Small intestine (tissue), 7 donors: ENCODE data around the gene NPIPB2. TPM values are rescaled to one million over a fixed set of nuclear protein-coding genes. Genes with fewer than 3 reads are reported as not detected.

Source experiments
- DNase-seq, 2 donors: peaks; one replicate each; pipeline versions ENCODE4 v3.0.0 to v3.0.0-alpha.2; 2013
- FAIRE-seq: peaks from 2 replicates; lab custom pipeline; 2012; peaks lifted over from hg19 to GRCh38; lab: Jason Lieb, UNC
- H3K27ac ChIP-seq, 3 donors: one replicate each; pipeline ENCODE4 v1.5.1; 2013; ENCODE audit warnings: low read length in 2 of 3, mild to moderate bottlenecking in 2 of 3, control low read depth in 1 of 3, inconsistent platforms in 1 of 3, low read depth in 1 of 3, moderate library complexity in 1 of 3
- H3K27me3 ChIP-seq, 3 donors: one replicate each; pipeline ENCODE4 v1.6.1; 2013; ENCODE audit warnings: low read length in 3 of 3, inconsistent platforms in 1 of 3; ENCODE audit not compliant: control insufficient read depth in 3 of 3, insufficient read depth in 3 of 3
- H3K36me3 ChIP-seq, 3 donors: one replicate each; pipeline ENCODE4 v1.6.1; 2013; ENCODE audit warnings: low read length in 3 of 3, inconsistent platforms in 1 of 3, low read depth in 1 of 3, mild to moderate bottlenecking in 1 of 3, moderate library complexity in 1 of 3; ENCODE audit not compliant: control insufficient read depth in 3 of 3, insufficient read depth in 2 of 3
- H3K4me1 ChIP-seq, 3 donors: one replicate each; pipeline ENCODE4 v1.6.1; 2013; ENCODE audit warnings: low read length in 2 of 3, inconsistent platforms in 1 of 3, low read depth in 1 of 3, mild to moderate bottlenecking in 1 of 3, moderate library complexity in 1 of 3; ENCODE audit not compliant: control insufficient read depth in 3 of 3, insufficient read depth in 2 of 3
- H3K4me3 ChIP-seq, 3 donors: one replicate each; pipeline ENCODE4 v1.5.1; 2013; ENCODE audit warnings: low read length in 3 of 3, control low read depth in 1 of 3, inconsistent platforms in 1 of 3, low read depth in 1 of 3, mild to moderate bottlenecking in 1 of 3, moderate library complexity in 1 of 3
- H3K9me3 ChIP-seq, 2 donors: one replicate each; pipeline ENCODE4 v1.6.1; 2013; ENCODE audit warnings: low read depth in 1 of 2, low read length in 1 of 2; ENCODE audit not compliant: control insufficient read depth in 2 of 2, insufficient read depth in 1 of 2
- WGBS, 3 donors: extraction: QIAGEN DNeasy Blood & Tissue Kit; methylation state at CpG; one replicate each; pipeline ENCODE4 v1.1.7; 2013; 5-methylcytosine and 5-hydroxymethylcytosine counted together
- polyA plus RNA-seq, 4 donors: library from polyadenylated mRNA; stranded (reverse) in 3 of 4; unstranded in 1 of 4; fragments of 200-250 nt in 3 of 4; fragments of 120-200 nt in 1 of 4; gene quantifications; one replicate each; pipeline versions ENCODE4 v1.2.1 to v1.2.3, GENCODE V29; 2013
- donor health status: healthy with polysubstance abuse.
- donor health status: control.
- donor health status: control.
- donor health status: Bipolar disorder and iron deficiency.
- donor health status: healthy.

Gene NPIPB2
- polyA plus RNA-seq, 4 donors, result 5.1 to 25.3 (median 5.5) TPM; not detected in 1

- H3K9me3 ChIP-seq, result no peaks in the 10 kb centered on the region
- FAIRE-seq, result no peak
- no peaks in the 10 kb centered on the region for H3K4me1 ChIP-seq
- DNase-seq, result no peak
- peaks cover 9 to 42% (median 25%) of the 10 kb centered on the region in 3 donors for H3K36me3 ChIP-seq
- no peak overlapping the region for H3K27ac ChIP-seq
- H3K4me3 ChIP-seq, result no peak overlapping the region
- no peaks in the 10 kb centered on the region for H3K27me3 ChIP-seq
- 85 to 95% (median 87%) methylated on average over 5 of the region's 5 CpGs for WGBS, 3 donors
These were observed 61.8 kb downstream of the NPIPB2 start for GRCh38 chr16:11880007-11880406.

DNA sequence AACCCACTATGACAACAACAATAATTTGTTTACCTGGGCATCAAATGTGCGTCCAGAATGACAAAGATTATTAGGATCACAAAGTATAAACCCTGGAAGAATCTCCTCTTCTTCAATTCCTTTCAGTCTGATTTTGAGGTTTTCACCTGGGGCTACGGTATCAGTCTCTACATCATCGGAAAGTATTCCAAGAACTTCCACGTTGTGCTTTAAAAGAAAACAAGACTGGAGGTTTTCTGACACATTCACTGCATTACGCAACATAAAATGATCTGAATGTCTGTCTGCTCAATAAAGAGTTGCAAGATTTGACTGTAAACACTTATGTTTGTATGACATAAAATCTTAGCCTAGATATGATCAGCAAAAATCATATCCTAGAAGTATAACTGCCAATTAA is 64.5 kb downstream of the NPIPB2 start:
- no peak for FAIRE-seq
- no peaks in the 10 kb centered on the region for H3K4me1 ChIP-seq
- H3K27ac ChIP-seq, result no peak overlapping the region
- H3K27me3 ChIP-seq, result no peaks in the 10 kb centered on the region
- no peaks in the 10 kb centered on the region for H3K9me3 ChIP-seq
- WGBS, 3 donors, result 92% methylated on average over 5 of the region's 5 CpGs
- no peak for DNase-seq
- H3K36me3 ChIP-seq, result peaks cover 14 to 29% (median 15%) of the 10 kb centered on the region in 3 donors
- H3K4me3 ChIP-seq, result no peak overlapping the region

Other genes starting within 250 kb of the NPIPB2 start
- 10 to 100 TPM; 47.6 to 73.4 (median 49.7) TPM for gene TXNDC11, start 199.2 kb downstream of the NPIPB2 start, polyA plus RNA-seq
- gene ZC3H7A, start 144.8 kb downstream of the NPIPB2 start, polyA plus RNA-seq, result 10 to 100 TPM; 21.2 to 51.7 (median 36.9) TPM
- gene RSL1D1, start 90.5 kb downstream of the NPIPB2 start, polyA plus RNA-seq, result 100 to 1,000 TPM in 2 of 4 donors, 10 to 100 TPM in 2; 53.0 to 243 (median 97.9) TPM
- 10 to 100 TPM; 27.3 to 79.7 (median 42.2) TPM for gene GSPT1, start 26.1 kb downstream of the NPIPB2 start, polyA plus RNA-seq
- 10 to 100 TPM in 1 of 4 donors, 1 to 10 TPM in 1, under 1 TPM in 1, not detected in 1; 0.04 to 19.7 (median 1.8) TPM for gene TNFRSF17, start 23.2 kb upstream of the NPIPB2 start, polyA plus RNA-seq
- 1 to 10 TPM in 3 of 4 donors, under 1 TPM in 1; 0.89 to 3.7 (median 2.5) TPM for gene SNX29, start 34.7 kb upstream of the NPIPB2 start, polyA plus RNA-seq